NB4 (cell line): ENCODE data around the gene ARHGEF12.

Experiments used
- DNase-seq: peaks from one replicate; pipeline ENCODE4 v3.0.0; 2010; ENCODE audit warnings: low read depth
- H3K4me3 ChIP-seq: one replicate; pipeline ENCODE4 v1.5.1; 2011; ENCODE audit warnings: mild to moderate bottlenecking, low read depth, low read length, moderate library complexity
- CTCF ChIP-seq: IDR thresholded peaks from one replicate; pipeline ENCODE4 v1.5.1; 2012; ENCODE audit warnings: low read depth, low read length
- MAX ChIP-seq: IDR thresholded peaks from 2 replicates; pipeline ENCODE4 v1.6.1; 2011; ENCODE audit warnings: low read depth, low read length
- MYC ChIP-seq: IDR thresholded peaks from 2 replicates; pipeline ENCODE4 v1.6.1; 2011; ENCODE audit warnings: low read depth, low read length
- POLR2A ChIP-seq: IDR thresholded peaks from 2 replicates; pipeline ENCODE4 v1.6.1; 2011; ENCODE audit warnings: mild to moderate bottlenecking; ENCODE audit not compliant: insufficient read length; ENCODE audit errors: extremely low read depth

ARHGEF12 gene

GRCh38 chr11:120398132-120398531 is 61.9 kb downstream of the ARHGEF12 start:
- DNase-seq = no peak
- H3K4me3 ChIP-seq = no peak overlapping the region
- TF ChIP-seq CTCF (no peak), MYC (no peak), MAX (no peak), POLR2A (no peak)

GRCh38 chr11:120399307-120399706 is 63.1 kb downstream of the ARHGEF12 start:
- DNase-seq = no peak
- TF ChIP-seq MAX (no peak), POLR2A (no peak), CTCF (no peak), MYC (no peak)
- H3K4me3 ChIP-seq = no peak overlapping the region

GRCh38 chr11:120400564-120401364 is 64.6 kb downstream of the ARHGEF12 start:
- no peak overlapping the region for H3K4me3 ChIP-seq
- peak; percentile 71 for DNase-seq

GRCh38 chr11:120401506-120401905 is 65.3 kb downstream of the ARHGEF12 start:
- no peak overlapping the region for H3K4me3 ChIP-seq

More at GRCh38 chr11:120400564-120401364, 64.6 kb downstream of the ARHGEF12 start:
- TF ChIP-seq MYC (no peak), MAX (no peak), POLR2A (no peak), CTCF (no peak)

GRCh38 chr11:120403966-120404365 is 67.8 kb downstream of the ARHGEF12 start:
- no peak for DNase-seq
- H3K4me3 ChIP-seq = no peak overlapping the region
- TF ChIP-seq MAX (no peak), CTCF (no peak)

More at GRCh38 chr11:120401506-120401905, 65.3 kb downstream of the ARHGEF12 start:
- TF ChIP-seq MAX = no peak
- no peak for TF ChIP-seq CTCF
- TF ChIP-seq POLR2A = no peak
- TF ChIP-seq MYC = no peak
- no peak for DNase-seq
